GM12864 (cell line): ENCODE results near the gene STK32B.

Experiments used
- DNase-seq: peaks from one replicate; pipeline ENCODE4 v3.0.0-alpha.2; 2011; ENCODE audit warnings: low read depth
- H3K4me3 ChIP-seq: 2 replicates; pipeline ENCODE4 v1.5.1; 2011; ENCODE audit warnings: mild to moderate bottlenecking, low read depth, low read length, control low read depth
- CTCF ChIP-seq: IDR thresholded peaks from 2 replicates; pipeline ENCODE4 v1.5.1; 2011; ENCODE audit warnings: low read depth, mild to moderate bottlenecking, moderate library complexity, low read length, control low read depth, inconsistent platforms; ENCODE audit errors: missing control alignments

STK32B gene

GRCh38 chr4:5527211-5527610, 475.9 kb downstream of the STK32B start:
- DNase-seq: no peak
- H3K4me3 ChIP-seq: no peak overlapping the region
- TF ChIP-seq CTCF: no peak

- no peak for TF ChIP-seq CTCF
- no peak for DNase-seq
- no peak overlapping the region for H3K4me3 ChIP-seq
Measured at GRCh38 chr4:5528031-5528436, 476.8 kb downstream of the STK32B start.

GRCh38 chr4:5532100-5532499, 480.8 kb downstream of the STK32B start:
- no peak for TF ChIP-seq CTCF
- H3K4me3 ChIP-seq: no peak overlapping the region
- no peak for DNase-seq

GRCh38 chr4:5539584-5539983, 488.3 kb downstream of the STK32B start:
- DNase-seq: no peak
- no peak for TF ChIP-seq CTCF
- H3K4me3 ChIP-seq: no peak overlapping the region

DNA sequence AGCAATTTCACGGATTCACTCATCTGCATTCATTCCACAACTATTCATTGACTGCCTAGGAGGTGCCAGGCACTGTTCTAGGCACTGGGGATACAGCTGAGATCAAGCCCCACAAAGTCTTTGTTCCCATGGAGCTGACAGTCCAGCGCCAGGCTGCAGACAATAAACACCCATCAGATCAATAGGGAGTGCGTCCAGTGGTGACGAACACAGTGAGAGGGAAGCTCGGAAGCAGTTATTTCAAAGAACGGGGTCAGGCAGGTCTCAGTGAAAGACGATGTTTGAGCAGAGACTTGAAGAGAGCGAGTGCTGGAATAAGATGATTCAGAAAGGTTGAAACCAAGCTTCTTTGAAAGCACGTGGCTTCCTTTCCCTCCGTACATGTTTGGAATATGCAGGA, 489.9 kb downstream of the STK32B start:
- no peak overlapping the region for H3K4me3 ChIP-seq
- no peak for DNase-seq
- no peak for TF ChIP-seq CTCF

GRCh38 chr4:5543681-5544080, 492.4 kb downstream of the STK32B start:
- no peak overlapping the region for H3K4me3 ChIP-seq
- no peak for DNase-seq
- TF ChIP-seq CTCF: no peak

DNA sequence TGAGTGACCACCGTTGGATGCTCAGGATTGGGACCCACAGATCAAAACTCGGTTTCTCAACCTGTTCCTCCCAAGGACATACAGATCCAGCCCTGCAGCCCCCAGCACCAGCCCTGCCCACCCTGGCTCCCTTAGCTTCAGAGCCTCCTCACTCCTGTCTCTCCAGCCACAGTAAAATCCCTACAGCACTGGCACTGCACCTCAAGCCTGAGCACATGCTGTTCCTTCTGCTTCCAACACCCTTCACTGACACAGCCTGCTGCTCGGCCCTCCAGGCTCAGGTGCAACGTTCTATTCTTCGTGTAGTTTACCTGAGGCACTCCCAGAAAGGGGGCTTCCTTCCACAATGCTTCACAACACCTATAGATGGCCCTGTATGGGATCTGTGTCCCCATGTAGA, 493.5 kb downstream of the STK32B start:
- TF ChIP-seq CTCF: no peak
- no peak overlapping the region for H3K4me3 ChIP-seq
- no peak for DNase-seq
